Astrocyte (in vitro differentiated cells and primary cell): ENCODE data around the gene GALNT6.

Experiments used
- CTCF ChIP-seq: IDR thresholded peaks from 2 replicates; pipeline ENCODE4 v1.5.1; 2011; ENCODE audit warnings: low read depth, mild to moderate bottlenecking, inconsistent platforms, low read length, moderate library complexity; ENCODE audit not compliant: insufficient read depth
- EZH2 ChIP-seq: IDR thresholded peaks from 2 replicates; pipeline ENCODE4 v1.6.1; 2012; ENCODE audit warnings: mild to moderate bottlenecking, low read length, inconsistent platforms; ENCODE audit not compliant: insufficient read depth

DNA sequence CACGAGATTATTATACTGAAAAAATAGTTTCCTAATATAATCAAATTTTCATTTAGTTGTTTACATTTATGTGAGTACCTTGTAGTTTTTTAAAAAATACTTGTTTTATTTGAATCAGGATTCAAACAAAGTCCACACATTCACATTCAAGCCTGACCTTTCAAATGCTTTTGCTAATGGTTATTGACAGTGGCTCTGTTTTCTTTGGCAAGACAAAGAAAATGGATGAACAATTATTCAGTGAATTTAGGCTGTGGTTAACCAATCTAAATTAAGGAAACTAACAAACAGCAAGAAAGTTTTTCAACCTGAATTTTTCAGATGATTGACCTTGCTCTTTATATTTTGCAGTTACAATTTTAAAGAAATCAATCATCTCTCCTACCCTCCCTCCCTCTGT lies 43.1 kb upstream of the GALNT6 start:
- no peak for TF ChIP-seq CTCF
- no peak for TF ChIP-seq EZH2
